Measurements from ENCODE around the gene SLC38A4. TPM values are rescaled to one million over a fixed set of nuclear protein-coding genes. Genes with fewer than 3 reads are reported as not detected.

The SLC38A4 gene
- total and polyA plus RNA-seq, 10 donors, result 0.07 to 0.91 (median 0.37) TPM; not detected in 2

DNA sequence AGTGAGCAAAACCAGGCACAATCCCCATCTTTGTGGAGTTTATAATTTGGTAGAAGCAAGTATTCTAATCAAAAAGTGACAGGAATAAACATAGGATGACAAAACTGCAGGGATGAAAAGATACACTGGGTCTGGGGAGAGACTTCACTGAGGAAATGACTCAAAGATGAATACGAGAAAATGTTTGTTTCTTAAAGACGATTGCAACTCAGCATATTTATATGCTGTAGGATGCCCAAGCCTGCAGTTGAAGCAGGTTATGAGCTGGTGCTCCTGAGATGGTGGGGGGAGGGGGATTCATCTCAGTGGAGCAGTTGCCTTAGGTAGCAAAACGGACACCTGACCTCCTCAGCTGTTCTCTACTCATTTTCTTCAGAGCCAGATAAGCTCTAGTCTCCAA, 13.4 kb upstream of the SLC38A4 start:
- Histone ChIP-seq H3K27me3 (replicated peaks in 1 of 7) (peaks cover 0 to under 1% (median 0%) of the 10 kb centered on the region in 7 donors), H3K36me3 (no peaks in the 10 kb centered on the region), H3K27ac (no peak overlapping the region), H3K4me1 (no peaks in the 10 kb centered on the region), H3K9me3 (no peaks in the 10 kb centered on the region), H3K4me3 (no peak overlapping the region)
- no peak for TF ChIP-seq POLR2AphosphoS5 (IDR thresholded peaks at IDR 0.05)
- TF ChIP-seq, protein P1, sequence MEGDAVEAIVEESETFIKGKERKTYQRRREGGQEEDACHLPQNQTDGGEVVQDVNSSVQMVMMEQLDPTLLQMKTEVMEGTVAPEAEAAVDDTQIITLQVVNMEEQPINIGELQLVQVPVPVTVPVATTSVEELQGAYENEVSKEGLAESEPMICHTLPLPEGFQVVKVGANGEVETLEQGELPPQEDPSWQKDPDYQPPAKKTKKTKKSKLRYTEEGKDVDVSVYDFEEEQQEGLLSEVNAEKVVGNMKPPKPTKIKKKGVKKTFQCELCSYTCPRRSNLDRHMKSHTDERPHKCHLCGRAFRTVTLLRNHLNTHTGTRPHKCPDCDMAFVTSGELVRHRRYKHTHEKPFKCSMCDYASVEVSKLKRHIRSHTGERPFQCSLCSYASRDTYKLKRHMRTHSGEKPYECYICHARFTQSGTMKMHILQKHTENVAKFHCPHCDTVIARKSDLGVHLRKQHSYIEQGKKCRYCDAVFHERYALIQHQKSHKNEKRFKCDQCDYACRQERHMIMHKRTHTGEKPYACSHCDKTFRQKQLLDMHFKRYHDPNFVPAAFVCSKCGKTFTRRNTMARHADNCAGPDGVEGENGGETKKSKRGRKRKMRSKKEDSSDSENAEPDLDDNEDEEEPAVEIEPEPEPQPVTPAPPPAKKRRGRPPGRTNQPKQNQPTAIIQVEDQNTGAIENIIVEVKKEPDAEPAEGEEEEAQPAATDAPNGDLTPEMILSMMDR (IDR thresholded peaks at IDR 0.05 in 8 of 11, conservative IDR thresholded peaks at IDR 0.05 in 3 of 11), result no peak
- TF ChIP-seq POLR2A (IDR thresholded peaks at IDR 0.05), result no peak
- intact Hi-C loops (cut with DNase I; ENCODE audit: low total_unique reads), result no loop called here
- WGBS, 5 donors, result 70 to 82% (median 76%) methylated on average over 3 of the region's 3 CpGs
- no peak for DNase-seq

DNA sequence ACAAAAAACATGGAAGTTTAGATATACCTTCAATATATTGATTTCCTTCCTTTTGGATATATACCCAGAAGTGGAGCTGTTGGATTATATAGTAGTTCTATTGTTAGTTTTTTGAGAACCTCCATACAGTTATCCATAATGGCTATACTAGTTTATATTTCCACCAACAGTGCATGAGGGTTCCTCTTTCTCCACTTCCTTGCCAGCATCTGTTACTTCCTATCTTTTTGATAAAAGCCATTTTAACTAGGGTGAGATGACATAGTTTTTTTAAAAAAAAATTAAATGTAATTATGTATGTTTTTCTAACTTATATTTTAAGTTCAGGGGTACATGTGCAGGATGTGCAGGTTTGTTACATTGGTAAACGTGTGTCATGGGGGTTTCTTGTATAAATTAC, 10.0 kb upstream of the SLC38A4 start:
- Histone ChIP-seq H3K4me1 (peaks cover 0 to 13% (median 7%) of the 10 kb centered on the region in 6 donors), H3K36me3 (no peaks in the 10 kb centered on the region), H3K27ac (no peak overlapping the region), H3K27me3 (replicated peaks in 1 of 7) (peaks cover 0 to 31% (median 18%) of the 10 kb centered on the region in 7 donors), H3K9me3 (no peaks in the 10 kb centered on the region), H3K4me3 (no peak overlapping the region)
- no peak for TF ChIP-seq POLR2A (IDR thresholded peaks at IDR 0.05)
- 80 to 94% (median 86%) methylated on average over 1 of the region's 1 CpG for WGBS, 5 donors
- no peak for DNase-seq
- intact Hi-C loops (cut with DNase I; ENCODE audit: low total_unique reads), result no loop called here

DNA sequence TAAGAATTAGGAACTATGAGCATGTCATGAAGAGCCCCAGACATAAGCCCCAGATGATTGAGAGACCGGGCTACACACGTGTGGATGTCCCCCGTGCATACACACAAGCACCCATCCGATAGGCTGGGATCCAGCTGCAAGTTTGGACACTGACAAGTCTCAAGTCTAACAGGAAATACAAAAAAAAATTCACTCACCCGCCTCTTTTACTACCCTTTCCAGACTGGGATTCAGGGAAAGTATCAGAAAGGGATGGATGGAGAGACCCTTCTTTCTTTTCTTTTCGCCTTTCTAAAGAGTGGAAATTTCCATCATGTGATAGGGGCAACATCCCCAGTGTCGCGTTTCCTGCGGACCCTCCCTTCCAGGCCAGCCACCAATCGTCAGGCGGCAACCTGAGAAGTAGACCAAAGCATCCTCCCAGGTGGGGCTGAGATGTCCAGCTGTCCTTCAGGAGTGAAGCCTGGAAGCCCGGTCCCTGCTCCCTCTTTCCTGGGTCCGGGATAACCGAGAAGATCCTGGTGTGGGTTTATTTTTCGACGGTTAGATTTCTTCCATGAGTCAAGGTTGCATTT, 6.4 kb upstream of the SLC38A4 start:
- 35 to 55% (median 38%) methylated on average over 16 of the region's 16 CpGs for WGBS, 5 donors
- Histone ChIP-seq H3K4me1 (peaks cover 0 to 17% (median 8%) of the 10 kb centered on the region in 6 donors), H3K36me3 (no peaks in the 10 kb centered on the region), H3K27me3 (replicated peaks in 1 of 7) (peaks cover 0 to 62% (median 34%) of the 10 kb centered on the region in 7 donors), H3K4me3 (peak overlapping the region in 3 of 8 donors; percentile 31 to 51 (median 38)), H3K9me3 (no peaks in the 10 kb centered on the region), H3K27ac (no peak overlapping the region)
- intact Hi-C loops (cut with DNase I; ENCODE audit: low total_unique reads), result no loop called here
- no peak for DNase-seq
- TF ChIP-seq POLR2A (IDR thresholded peaks at IDR 0.05), result no peak
- no peak for TF ChIP-seq POLR2AphosphoS5 (IDR thresholded peaks at IDR 0.05)
- TF ChIP-seq, protein P1 (IDR thresholded peaks at IDR 0.05 in 8 of 11, conservative IDR thresholded peaks at IDR 0.05 in 3 of 11), result no peak

GRCh38 chr12:46831335-46832129, 5.7 kb upstream of the SLC38A4 start:
- H3K27me3 ChIP-seq (replicated peaks in 1 of 7), result peaks cover 0 to 65% (median 34%) of the 10 kb centered on the region in 7 donors
- no peaks in the 10 kb centered on the region for H3K9me3 ChIP-seq
- intact Hi-C loops (cut with DNase I; ENCODE audit: low total_unique reads), result no loop called here
- 4 to 12% (median 6%) methylated on average over 30 to 53 of the region's 53 CpGs for WGBS, 5 donors
- no peak overlapping the region for H3K27ac ChIP-seq
- H3K4me1 ChIP-seq, result peaks cover 0 to 17% (median 8%) of the 10 kb centered on the region in 6 donors
- H3K36me3 ChIP-seq, result no peaks in the 10 kb centered on the region
- DNase-seq, result no peak
- H3K4me3 ChIP-seq, result peak overlapping the region in 7 of 8 donors; percentile 9 to 51 (median 23)
- no peak for TF ChIP-seq POLR2A (IDR thresholded peaks at IDR 0.05)
- TF ChIP-seq POLR2AphosphoS5 (IDR thresholded peaks at IDR 0.05), result no peak

- 7 to 11% (median 9%) methylated on average over 28 of the region's 28 CpGs for WGBS, 5 donors
- H3K4me3 ChIP-seq, result peak overlapping the region in 6 of 8 donors; percentile 9 to 51 (median 27)
- TF ChIP-seq POLR2A (IDR thresholded peaks at IDR 0.05), result no peak
- TF ChIP-seq POLR2AphosphoS5 (IDR thresholded peaks at IDR 0.05), result no peak
- TF ChIP-seq, protein P1 (IDR thresholded peaks at IDR 0.05 in 8 of 11, conservative IDR thresholded peaks at IDR 0.05 in 3 of 11), result no peak
- H3K4me1 ChIP-seq, result peaks cover 0 to 17% (median 8%) of the 10 kb centered on the region in 6 donors
- no peaks in the 10 kb centered on the region for H3K36me3 ChIP-seq
- H3K27ac ChIP-seq, result no peak overlapping the region
- intact Hi-C loops (cut with DNase I; ENCODE audit: low total_unique reads), result no loop called here
- no peaks in the 10 kb centered on the region for H3K9me3 ChIP-seq
- peaks cover 0 to 72% (median 35%) of the 10 kb centered on the region in 7 donors for H3K27me3 ChIP-seq (replicated peaks in 1 of 7)
- DNase-seq, result no peak
These were observed 5.0 kb upstream of the SLC38A4 start for GRCh38 chr12:46830731-46831334.
